ENCODE results near the gene ITM2B.

ITM2B gene

DNA sequence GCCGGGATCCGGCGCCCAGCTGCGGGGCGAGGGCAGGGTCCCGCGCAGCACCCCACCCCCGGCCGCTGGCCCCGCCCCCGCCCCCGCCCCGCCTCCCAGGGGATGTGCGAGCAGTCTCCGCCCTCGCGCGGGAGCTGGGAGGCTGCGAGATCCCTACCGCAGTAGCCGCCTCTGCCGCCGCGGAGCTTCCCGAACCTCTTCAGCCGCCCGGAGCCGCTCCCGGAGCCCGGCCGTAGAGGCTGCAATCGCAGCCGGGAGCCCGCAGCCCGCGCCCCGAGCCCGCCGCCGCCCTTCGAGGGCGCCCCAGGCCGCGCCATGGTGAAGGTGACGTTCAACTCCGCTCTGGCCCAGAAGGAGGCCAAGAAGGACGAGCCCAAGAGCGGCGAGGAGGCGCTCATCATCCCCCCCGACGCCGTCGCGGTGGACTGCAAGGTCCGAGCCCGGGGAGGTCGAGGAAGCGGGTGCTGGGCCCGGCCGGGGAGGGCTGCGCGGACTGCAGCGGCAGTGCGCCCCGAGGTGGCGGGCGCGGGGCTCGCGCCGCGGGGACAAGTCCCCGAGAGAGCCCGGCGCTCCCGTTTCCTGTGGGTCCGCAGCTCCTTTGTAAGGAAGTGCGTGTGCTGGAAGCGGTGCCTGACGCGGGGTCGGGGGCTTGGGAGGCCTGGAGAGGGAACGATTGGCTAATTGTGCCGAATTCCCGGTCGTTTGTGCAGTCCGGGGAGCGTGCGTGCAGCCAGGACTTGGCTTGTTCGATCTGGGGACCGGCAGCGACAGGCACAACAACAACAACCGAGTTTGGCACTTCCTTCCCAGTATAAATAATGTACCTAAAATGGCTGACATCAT is at the start of gene ITM2B:
TSS of gene ITM2B (plus strand) at position 161 of the 843 bp plus-strand sequence. CDS start at position 316, 155 bp downstream.
- peak within 1 kb of the TSS; percentile 62 for H2AFZ ChIP-seq (ENCODE audit: low read depth)
- H3K4me1 ChIP-seq (ENCODE audit: low read depth, poor library complexity, severe bottlenecking): peaks cover 29% of the 10 kb centered on the region
- H3K4me2 ChIP-seq: peak within 1 kb of the TSS; percentile 82
- peak within 1 kb of the TSS; percentile 85 for H3K9ac ChIP-seq
- no peaks in the 10 kb centered on the region for H3K27me3 ChIP-seq (ENCODE audit: insufficient read depth, low read depth)
- no peaks in the 10 kb centered on the region for H4K20me1 ChIP-seq (ENCODE audit: insufficient read depth)
- H3K36me3 ChIP-seq (ENCODE audit: insufficient read depth): no peaks in the 10 kb centered on the region
- no peak within 1 kb of the TSS for H3K4me3 ChIP-seq (IDR thresholded peaks at IDR 0.05; ENCODE audit: insufficient read depth, low read depth, low read length)
- H3K27ac ChIP-seq: peak within 1 kb of the TSS; percentile 74
- TF ChIP-seq CTCF (conservative IDR thresholded peaks at IDR 0.05; ENCODE audit: low read depth, low read length): 0 out of 2 replicates have a peak, but pooled peaks have one; percentile 20
- peaks cover 7% of the 10 kb centered on the region; the same call in 1 of the 2 replicates for H3K79me2 ChIP-seq (ENCODE audit: insufficient read depth, low read depth)

- no peak overlapping the region for H3K27ac ChIP-seq
Observed at GRCh38 chr13:48184260-48184659, 48.7 kb upstream of the ITM2B start.

DNA sequence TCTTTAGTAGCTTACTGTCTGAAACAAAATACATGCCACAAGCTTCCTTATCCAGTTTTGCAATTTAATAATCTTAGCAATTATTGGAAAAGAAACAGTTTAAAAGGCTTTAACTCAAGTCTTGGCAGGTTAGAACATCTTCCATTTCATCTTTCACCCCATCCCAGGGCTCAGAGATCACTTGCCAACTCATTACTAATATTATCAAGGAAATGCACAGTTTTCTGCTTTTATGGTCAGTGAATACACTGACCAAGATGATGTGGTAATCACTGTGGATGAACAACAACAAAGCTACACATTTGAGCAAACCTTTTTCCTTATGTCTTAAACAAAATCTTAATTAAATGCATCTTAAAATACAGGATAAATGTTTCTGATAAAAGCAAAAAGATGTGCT is 48.0 kb upstream of the ITM2B start:
- TF ChIP-seq CTCF (conservative IDR thresholded peaks at IDR 0.05; ENCODE audit: low read depth, low read length): no peak
- H3K4me1 ChIP-seq (ENCODE audit: low read depth, poor library complexity, severe bottlenecking): peaks cover 8% of the 10 kb centered on the region
- no peak overlapping the region for H2AFZ ChIP-seq (ENCODE audit: low read depth)
- no peak overlapping the region for H3K4me2 ChIP-seq
- no peak overlapping the region for H3K4me3 ChIP-seq (IDR thresholded peaks at IDR 0.05; ENCODE audit: insufficient read depth, low read depth, low read length)
- H3K9ac ChIP-seq: no peak overlapping the region
- no peaks in the 10 kb centered on the region for H4K20me1 ChIP-seq (ENCODE audit: insufficient read depth)
- no peak overlapping the region for H3K27ac ChIP-seq
- H3K36me3 ChIP-seq (ENCODE audit: insufficient read depth): no peaks in the 10 kb centered on the region
- H3K79me2 ChIP-seq (ENCODE audit: insufficient read depth, low read depth): no peaks in the 10 kb centered on the region
- H3K27me3 ChIP-seq (ENCODE audit: insufficient read depth, low read depth): no peaks in the 10 kb centered on the region

More at GRCh38 chr13:48184260-48184659, 48.7 kb upstream of the ITM2B start:
- no peak overlapping the region for H3K4me2 ChIP-seq
- no peak overlapping the region for H2AFZ ChIP-seq (ENCODE audit: low read depth)
- no peaks in the 10 kb centered on the region for H3K79me2 ChIP-seq (ENCODE audit: insufficient read depth, low read depth)
- no peaks in the 10 kb centered on the region for H3K36me3 ChIP-seq (ENCODE audit: insufficient read depth)
- H4K20me1 ChIP-seq (ENCODE audit: insufficient read depth): no peaks in the 10 kb centered on the region
- no peaks in the 10 kb centered on the region for H3K27me3 ChIP-seq (ENCODE audit: insufficient read depth, low read depth)
- TF ChIP-seq CTCF (conservative IDR thresholded peaks at IDR 0.05; ENCODE audit: low read depth, low read length): no peak
- H3K9ac ChIP-seq: no peak overlapping the region
- peaks cover 8% of the 10 kb centered on the region for H3K4me1 ChIP-seq (ENCODE audit: low read depth, poor library complexity, severe bottlenecking)
- H3K4me3 ChIP-seq (IDR thresholded peaks at IDR 0.05; ENCODE audit: insufficient read depth, low read depth, low read length): no peak overlapping the region

GRCh38 chr13:48186722-48187121 is 46.3 kb upstream of the ITM2B start:
- Histone ChIP-seq H4K20me1 (ENCODE audit: insufficient read depth) (no peaks in the 10 kb centered on the region), H3K27me3 (ENCODE audit: insufficient read depth, low read depth) (no peaks in the 10 kb centered on the region), H3K36me3 (ENCODE audit: insufficient read depth) (no peaks in the 10 kb centered on the region), H3K27ac (no peak overlapping the region), H3K4me2 (0 out of 2 replicates have a peak overlapping the region, but pooled peaks have one; percentile 11), H3K9ac (no peak overlapping the region), H3K4me3 (IDR thresholded peaks at IDR 0.05; ENCODE audit: insufficient read depth, low read depth, low read length) (no peak overlapping the region), H2AFZ (ENCODE audit: low read depth) (no peak overlapping the region), H3K79me2 (ENCODE audit: insufficient read depth, low read depth) (no peaks in the 10 kb centered on the region), H3K4me1 (ENCODE audit: low read depth, poor library complexity, severe bottlenecking) (peaks cover 8% of the 10 kb centered on the region)
- no peak for TF ChIP-seq CTCF (conservative IDR thresholded peaks at IDR 0.05; ENCODE audit: low read depth, low read length)
